ENCODE data around the gene OR1E1.
"Not testable (repeated sequence)": the region's sequence is repeated elsewhere in the genome, so short reads cannot be mapped to it uniquely, and the experiment has no call there.

DNA sequence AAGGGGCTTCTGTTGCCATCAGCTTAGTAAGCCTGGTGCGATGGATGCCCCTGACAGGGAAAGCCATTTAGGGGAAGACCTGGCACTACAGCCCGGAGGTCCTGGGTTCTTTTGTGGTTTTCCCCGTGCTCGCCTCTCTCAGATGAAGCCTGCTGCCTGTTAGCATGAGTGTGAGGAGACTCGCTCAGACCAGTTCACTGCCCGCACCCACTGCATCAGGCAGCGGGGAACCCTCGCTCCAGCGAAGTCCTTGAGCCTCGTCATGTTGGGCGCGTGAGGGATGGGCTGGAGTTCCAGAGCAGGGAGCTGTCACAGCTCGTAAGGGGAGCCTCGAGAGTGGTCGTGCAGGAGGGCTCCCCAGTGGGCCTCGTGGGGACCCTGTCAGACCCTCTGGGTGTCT, 14.0 kb upstream of the OR1E1 start:
- not testable (repeated sequence) for TF ChIP-seq CTCF, POLR2A (IDR thresholded peaks at IDR 0.05)
